Activated CD8-positive, alpha-beta memory T cell treated with anti-CD3 and anti-CD28 coated beads for 4 hours (primary cell): ENCODE measurements around the gene PPP1R10.

ENCODE experiments used
- DNase-seq, 2 donors: peaks; one replicate each; pipeline ENCODE4 v3.0.0-alpha.2; 2020; ENCODE audit warnings: low read depth in 2 of 2

The PPP1R10 gene

DNA sequence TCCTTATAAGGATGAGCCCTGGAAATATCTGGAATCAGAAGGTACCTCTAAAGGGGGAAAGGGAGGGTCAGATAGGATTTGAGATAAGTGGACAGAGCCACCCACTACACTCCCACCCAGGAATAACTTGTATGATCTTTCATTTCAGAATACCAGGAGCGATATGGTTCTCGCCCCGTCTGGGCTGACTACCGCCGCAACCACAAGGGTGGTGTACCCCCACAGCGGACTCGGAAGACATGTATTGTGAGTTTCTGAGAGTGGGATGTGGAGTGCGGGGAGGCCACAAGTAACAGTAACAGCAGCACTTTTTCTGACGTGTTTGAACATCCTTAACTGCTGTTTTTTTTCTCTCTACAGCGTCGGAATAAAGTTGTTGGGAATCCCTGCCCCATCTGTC is 2.5 kb upstream of the PPP1R10 start:
- no peak for DNase-seq

DNA sequence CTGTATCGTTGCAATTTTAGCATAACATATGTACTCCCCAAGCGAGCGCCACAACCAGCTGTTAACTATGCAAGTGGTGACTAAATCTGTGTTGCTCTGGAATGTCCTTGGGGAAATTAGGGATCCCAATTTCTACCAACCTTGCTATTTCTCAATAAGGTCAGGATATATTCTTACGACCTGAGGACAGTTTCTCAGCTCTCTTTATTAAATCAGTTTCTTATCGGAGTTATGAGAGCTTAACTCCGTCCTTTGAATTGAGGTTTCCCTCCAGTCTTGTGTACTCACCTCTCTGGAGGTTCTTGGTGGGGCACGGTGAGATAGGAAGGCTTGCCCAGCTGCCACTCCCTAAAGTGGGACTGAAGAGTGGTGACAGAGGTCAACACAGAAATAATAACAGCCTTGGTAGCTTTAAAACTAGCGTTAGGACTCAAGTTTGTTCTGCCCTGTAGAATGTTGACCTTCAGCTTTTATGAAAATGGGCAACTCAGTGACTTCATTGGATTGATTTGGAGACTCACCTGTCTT is 1.3 kb upstream of the PPP1R10 start:
- no peak for DNase-seq

- peak; percentile 97 to 99 for DNase-seq
Measured at GRCh38 chr6:30617565-30618269, 674 bp upstream of the PPP1R10 start, which contains the start of gene MRPS18B. TSS of gene MRPS18B (plus strand) at chr6:30617840. CDS start at chr6:30617866, 26 bp downstream.

GRCh38 chr6:30615958-30616810 is 859 bp downstream of the PPP1R10 start:
- no peak for DNase-seq

GRCh38 chr6:30615219-30615957 is 1.7 kb downstream of the PPP1R10 start:
- no peak for DNase-seq

- peak; percentile 62 to 80 for DNase-seq
Measured at GRCh38 chr6:30614843-30615218, 2.2 kb downstream of the PPP1R10 start.

DNA sequence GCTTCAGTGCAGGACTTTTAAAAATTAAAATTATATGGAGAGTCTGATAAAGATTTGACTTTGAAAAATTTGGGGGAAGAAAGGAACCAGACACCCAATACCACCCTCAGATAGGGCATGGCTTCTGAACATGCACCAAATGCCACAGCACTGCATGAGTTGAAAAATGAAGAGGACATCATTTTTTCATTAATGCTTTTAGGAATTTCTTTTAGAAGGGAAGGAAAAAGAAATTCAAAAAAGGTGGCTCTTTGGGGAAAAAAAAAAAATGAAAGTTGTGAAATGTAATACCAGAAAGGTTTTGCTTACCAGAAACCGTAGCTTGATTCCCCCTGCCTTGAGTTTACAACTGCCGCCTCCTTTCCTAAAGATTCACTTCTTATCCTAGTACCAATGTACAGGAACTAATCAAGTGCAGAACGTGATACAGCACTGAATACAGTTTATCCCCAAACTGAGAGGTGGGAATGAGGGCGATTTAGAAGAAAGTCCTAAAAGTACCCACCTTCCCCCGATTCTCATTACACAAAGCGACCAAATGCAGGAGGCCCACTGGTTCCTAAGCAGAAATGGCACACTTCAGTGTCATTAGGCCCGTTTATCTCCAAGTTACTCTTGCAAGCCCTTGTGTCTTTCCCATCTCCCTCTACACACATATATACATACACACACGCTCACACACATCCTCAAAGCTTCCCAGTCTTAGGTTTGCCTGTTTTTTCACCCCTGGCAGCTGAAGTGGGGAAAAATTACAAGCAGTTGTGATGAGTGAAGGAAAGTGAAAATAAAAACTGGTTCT is 2.8 kb downstream of the PPP1R10 start:
- no peak for DNase-seq

DNA sequence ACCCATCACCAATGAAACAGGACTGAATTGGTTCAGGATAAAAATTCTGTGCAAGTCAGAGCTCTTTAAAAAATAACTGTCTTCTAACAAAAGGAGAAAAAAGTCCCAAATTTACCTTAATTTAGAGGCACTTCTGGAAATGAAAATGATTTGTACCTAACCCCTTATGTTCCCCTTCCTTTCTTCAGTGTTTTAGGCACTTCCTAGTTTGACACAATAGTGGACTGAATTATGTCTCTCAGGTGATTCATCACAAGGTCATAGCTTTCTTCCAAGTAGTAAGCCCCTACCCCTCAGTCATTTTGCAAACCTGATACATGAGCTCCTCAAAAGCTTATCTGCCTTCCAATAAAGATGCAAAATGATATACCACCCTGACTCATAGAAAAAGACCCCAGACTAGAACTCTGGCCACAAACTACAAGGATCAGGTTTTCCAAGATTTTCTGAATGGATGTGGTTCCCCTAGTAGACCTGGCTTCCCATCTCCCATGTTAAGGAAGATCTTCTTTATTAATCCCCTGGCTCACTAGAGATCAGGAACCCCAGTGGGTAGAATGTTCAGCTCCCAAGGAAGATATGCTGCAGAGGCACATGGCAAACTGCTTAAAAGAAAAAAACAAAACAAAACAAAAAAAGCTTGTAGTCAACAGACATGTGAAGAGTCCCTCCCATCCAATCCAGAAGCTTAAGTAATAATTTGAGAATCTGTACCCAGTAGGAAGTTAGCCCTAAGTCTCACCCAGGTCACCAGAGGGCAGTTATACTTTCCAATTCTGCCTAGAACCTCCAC is 3.6 kb downstream of the PPP1R10 start:
- no peak for DNase-seq

DNA sequence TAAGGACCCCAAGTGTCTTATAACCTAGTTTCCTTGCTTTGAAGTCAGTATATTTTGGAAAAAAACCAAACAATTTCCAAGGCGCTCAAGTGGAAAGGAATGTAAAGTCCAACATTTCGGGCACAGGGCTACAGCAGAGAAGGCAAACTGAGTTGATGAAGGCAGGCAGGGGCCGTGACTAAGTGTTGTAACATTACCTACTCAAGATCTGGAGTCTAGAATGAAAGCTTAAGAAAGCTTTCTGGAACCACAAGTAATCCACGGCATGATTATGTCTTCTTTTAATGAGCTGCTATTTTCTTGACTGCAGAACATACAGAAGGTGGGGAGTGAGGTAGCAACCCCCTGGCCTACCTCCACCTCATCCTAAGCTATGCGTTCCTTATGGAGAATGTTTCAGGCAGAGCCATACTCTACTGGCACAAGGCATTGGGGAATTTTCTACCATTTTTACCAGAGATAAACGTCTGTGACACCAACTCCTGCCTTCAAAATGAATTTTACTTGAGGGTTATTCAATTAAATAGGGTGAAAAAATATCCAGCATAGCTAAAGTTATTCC is 4.3 kb downstream of the PPP1R10 start:
- no peak for DNase-seq

GRCh38 chr6:30612213-30612612 is 4.8 kb downstream of the PPP1R10 start:
- DNase-seq, result no peak

DNA sequence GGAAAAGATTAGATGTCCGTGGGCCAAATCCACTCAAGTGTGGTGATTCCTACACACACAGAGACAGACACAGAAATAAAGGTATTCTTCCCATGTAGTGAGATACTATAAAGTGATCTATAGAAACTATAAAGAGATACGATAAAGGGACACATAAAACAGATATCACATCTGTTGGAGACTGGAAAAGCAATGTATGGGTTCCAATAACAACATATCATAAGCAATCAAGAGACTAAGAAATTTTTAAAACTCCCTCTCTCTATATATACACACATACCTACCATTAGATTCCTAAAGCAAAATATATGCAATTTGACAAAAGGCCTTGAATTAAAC is 5.2 kb downstream of the PPP1R10 start:
- DNase-seq, result no peak

- no peak for DNase-seq
Measured at GRCh38 chr6:30611150-30611855, 5.7 kb downstream of the PPP1R10 start.

- DNase-seq, result no peak
Measured at GRCh38 chr6:30610065-30610464, 7.0 kb downstream of the PPP1R10 start.

DNA sequence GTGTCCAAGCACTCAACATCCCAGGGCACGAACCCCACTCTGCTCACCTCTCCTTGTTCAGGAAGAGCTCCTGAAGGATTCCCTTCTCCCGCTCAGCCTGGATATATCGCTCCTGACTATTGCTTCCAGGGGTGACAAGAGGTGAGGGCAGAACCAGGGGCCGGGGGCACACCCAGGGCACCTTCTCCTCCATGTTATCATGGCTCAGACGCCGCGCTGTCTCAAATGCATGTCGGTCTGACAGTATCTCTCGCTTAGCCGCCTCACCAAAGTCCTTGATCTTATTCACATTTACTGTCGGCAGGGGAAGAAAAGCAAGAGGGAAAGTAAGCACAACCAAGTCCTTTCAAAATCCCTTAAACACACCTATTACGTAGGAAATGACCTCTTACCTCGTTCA is 13.1 kb downstream of the PPP1R10 start:
- DNase-seq, result no peak

DNA sequence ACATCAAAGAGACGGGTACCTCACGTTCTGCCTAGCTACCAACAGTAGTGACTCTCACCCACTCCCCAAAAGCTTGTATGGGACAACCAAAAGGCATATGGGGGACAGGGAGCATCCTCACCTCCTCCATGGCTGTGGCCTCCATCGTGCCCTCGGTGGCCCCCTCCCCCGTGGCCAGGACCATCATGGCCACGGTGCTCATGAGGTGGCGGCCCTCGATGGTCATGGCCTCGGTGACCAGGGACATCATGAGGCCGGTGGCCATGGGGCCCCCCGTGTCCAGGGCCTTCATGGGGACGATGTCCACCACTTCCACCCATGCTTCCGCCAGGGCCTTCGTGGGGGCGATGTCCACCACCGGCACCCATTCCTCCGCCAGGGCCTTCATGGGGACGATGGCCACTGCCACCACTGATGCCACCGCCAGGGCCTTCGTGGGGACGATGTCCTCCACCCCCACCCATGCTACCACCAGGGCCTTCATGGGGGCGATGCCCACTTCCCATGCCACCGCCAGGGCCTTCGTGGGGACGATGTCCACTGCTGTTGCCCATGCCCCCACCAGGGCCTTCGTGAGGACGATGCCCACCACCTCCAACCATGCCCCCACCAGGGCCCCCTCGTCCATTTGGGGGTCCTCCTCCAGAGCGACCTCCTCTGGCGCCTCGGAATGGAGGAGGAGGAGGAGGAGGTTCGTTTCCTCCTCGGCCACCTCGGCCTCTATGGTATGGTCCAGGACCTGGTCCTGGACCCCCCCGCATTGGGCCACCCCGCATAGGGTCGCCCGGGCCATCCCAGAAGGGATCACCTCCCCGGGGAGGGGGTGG is 15.0 kb downstream of the PPP1R10 start:
- DNase-seq, result no peak

DNA sequence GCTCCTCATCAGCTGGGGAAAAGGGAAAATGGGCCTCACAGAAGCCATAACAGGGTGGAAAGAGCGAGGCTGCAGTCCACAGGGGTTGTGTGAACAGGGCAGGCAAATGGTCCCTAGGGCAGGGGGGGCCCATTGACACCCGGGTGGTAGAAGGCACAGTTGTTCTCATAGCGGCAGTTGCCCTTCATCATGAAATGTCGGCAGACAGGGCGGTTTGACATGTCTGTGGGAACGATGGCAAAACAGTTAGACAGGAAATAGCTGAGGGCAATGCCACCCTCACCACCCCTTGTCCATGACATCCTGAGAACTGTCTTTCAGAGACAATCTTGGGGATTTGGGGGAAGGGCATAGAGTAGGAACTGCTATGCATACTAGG is 15.6 kb downstream of the PPP1R10 start:
- no peak for DNase-seq

DNA sequence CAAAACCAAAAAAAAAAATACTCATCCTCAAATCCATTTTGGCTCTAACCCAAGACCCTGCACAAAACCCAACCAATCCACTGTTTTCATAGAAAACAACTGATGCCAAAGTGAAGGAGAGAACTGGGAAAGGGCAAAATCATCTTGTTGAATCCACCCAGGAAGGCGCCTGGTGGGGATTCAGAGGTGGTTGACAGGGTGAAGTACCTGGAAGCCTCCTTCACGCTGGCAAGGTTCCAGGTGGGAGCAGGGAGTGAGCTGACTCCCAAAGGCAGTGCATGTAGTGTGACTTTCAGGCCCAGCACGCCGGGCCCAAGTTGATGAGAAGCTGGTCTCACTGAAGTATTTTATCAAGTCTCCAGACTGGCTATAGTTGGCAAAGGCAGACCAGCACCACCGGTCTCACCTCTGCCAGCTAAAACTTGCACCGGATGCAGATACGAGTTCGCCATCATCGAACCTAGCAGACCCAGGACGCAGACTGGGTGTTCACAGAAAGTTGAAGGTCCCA is 16.5 kb downstream of the PPP1R10 start:
- DNase-seq, result no peak

- DNase-seq, result no peak
Measured at GRCh38 chr6:30599625-30600324, 17.3 kb downstream of the PPP1R10 start.
